Skeletal muscle tissue (tissue), 4 donors: ENCODE measurements around the gene GSTT4. TPM values are rescaled to one million over a fixed set of nuclear protein-coding genes. Genes with fewer than 3 reads are reported as not detected.

ENCODE experiments used
- H3K27ac ChIP-seq: one replicate; pipeline ENCODE4 v1.7.0; 2013; ENCODE audit warnings: mild to moderate bottlenecking, low read depth, low read length, inconsistent platforms
- H3K27me3 ChIP-seq, 3 donors: one replicate each; pipeline ENCODE4 v1.7.0; 2013; ENCODE audit warnings: low read length in 3 of 3; ENCODE audit not compliant: control insufficient read depth in 3 of 3, insufficient read depth in 3 of 3
- H3K36me3 ChIP-seq, 3 donors: one replicate each; pipeline ENCODE4 v1.7.0; 2013; ENCODE audit warnings: low read length in 3 of 3; ENCODE audit not compliant: control insufficient read depth in 3 of 3, insufficient read depth in 3 of 3
- H3K4me1 ChIP-seq, 3 donors: one replicate each; pipeline ENCODE4 v1.7.0; 2013; ENCODE audit warnings: low read length in 3 of 3, mild to moderate bottlenecking in 3 of 3; ENCODE audit not compliant: control insufficient read depth in 3 of 3, insufficient read depth in 3 of 3
- H3K4me3 ChIP-seq, 3 donors: one replicate each; pipeline ENCODE4 v1.7.0; 2013; ENCODE audit warnings: low read length in 3 of 3
- H3K9ac ChIP-seq, 3 donors: one replicate each; pipeline ENCODE4 v1.7.0; 2013; ENCODE audit warnings: low read length in 3 of 3, mild to moderate bottlenecking in 3 of 3, moderate library complexity in 2 of 3, low read depth in 1 of 3
- H3K9me3 ChIP-seq, 3 donors: one replicate each; pipeline ENCODE4 v1.7.0; 2013; ENCODE audit warnings: low read length in 3 of 3; ENCODE audit not compliant: control insufficient read depth in 3 of 3
- total RNA-seq: library from RNA; depleted of rRNA; stranded (reverse); fragments of >200 nt; gene quantifications from one replicate; pipeline ENCODE4 v1.2.3, GENCODE V29; 2014
- donor health status: Osteomylitis.

Gene GSTT4
- total RNA-seq, 1 donor from 2014 or later: not detected

GRCh38 chr22:24040946-24041345, 35.7 kb upstream of the GSTT4 start:
- Histone ChIP-seq H3K4me1 (no peaks in the 10 kb centered on the region), H3K36me3 (peaks cover 45 to 58% (median 58%) of the 10 kb centered on the region in 3 donors), H3K27ac (no peak overlapping the region), H3K4me3 (no peak overlapping the region), H3K27me3 (no peaks in the 10 kb centered on the region), H3K9me3 (no peaks in the 10 kb centered on the region), H3K9ac (no peak overlapping the region)

- H3K4me3 ChIP-seq: no peak overlapping the region
- no peaks in the 10 kb centered on the region for H3K9me3 ChIP-seq
- H3K4me1 ChIP-seq: no peaks in the 10 kb centered on the region
- no peaks in the 10 kb centered on the region for H3K27me3 ChIP-seq
- peaks cover 45 to 59% (median 53%) of the 10 kb centered on the region in 3 donors for H3K36me3 ChIP-seq
- H3K9ac ChIP-seq: no peak overlapping the region
- no peak overlapping the region for H3K27ac ChIP-seq
Measured at GRCh38 chr22:24039046-24039445, 33.8 kb upstream of the GSTT4 start.

GRCh38 chr22:24037851-24038765, 32.9 kb upstream of the GSTT4 start:
- Histone ChIP-seq H3K9ac (no peak overlapping the region), H3K27ac (no peak overlapping the region), H3K4me3 (no peak overlapping the region), H3K9me3 (no peaks in the 10 kb centered on the region), H3K27me3 (no peaks in the 10 kb centered on the region), H3K4me1 (no peaks in the 10 kb centered on the region), H3K36me3 (peaks cover 45 to 59% (median 53%) of the 10 kb centered on the region in 3 donors)

DNA sequence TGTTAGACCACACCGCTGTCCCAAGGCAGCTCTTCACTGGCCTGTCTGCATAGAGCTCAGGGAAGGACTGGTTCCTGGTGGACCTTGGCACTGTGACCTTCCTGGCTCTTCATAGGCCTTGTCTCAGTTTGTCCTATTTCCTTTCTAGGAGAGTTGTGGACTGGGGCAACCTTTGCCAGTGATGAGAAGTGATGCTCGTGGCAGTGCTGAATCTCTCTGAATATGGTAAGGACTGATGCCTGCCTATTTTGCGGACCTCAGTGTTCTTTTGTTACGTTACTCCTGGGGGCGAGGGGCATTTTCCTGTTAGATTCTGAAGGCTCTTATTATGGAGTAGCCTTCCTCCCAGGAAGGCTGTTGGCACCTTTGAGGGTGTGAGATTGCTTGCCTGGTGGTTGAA, 30.0 kb upstream of the GSTT4 start:
- no peak overlapping the region for H3K27ac ChIP-seq
- no peaks in the 10 kb centered on the region for H3K9me3 ChIP-seq
- H3K9ac ChIP-seq: no peak overlapping the region
- H3K27me3 ChIP-seq: no peaks in the 10 kb centered on the region
- H3K36me3 ChIP-seq: peaks cover 31 to 39% (median 35%) of the 10 kb centered on the region in 3 donors
- H3K4me3 ChIP-seq: no peak overlapping the region
- H3K4me1 ChIP-seq: peaks cover 0 to 8% (median 5%) of the 10 kb centered on the region in 3 donors

DNA sequence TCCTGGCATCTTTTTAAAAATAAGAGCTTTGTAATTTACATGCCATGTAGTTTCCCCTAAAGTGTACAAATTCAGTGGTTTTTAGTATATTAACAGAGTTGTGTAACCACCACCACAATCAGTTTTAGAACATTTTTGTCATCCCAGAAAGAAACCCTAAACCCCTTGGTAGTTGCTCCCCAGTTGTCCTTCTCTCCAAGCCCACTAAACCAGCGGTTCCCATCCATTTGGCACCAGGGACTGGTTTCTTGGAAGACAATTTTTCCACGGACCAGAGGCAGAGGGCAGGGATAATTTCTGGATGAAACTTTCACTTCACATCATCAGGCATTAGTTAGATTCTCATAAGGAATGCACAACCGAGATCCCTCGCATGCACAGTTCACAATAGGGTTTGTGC, 28.5 kb upstream of the GSTT4 start:
- Histone ChIP-seq H3K4me1 (peaks cover 0 to 8% (median 5%) of the 10 kb centered on the region in 3 donors), H3K9ac (no peak overlapping the region), H3K4me3 (no peak overlapping the region), H3K36me3 (peaks cover 23 to 25% (median 24%) of the 10 kb centered on the region in 3 donors), H3K9me3 (no peaks in the 10 kb centered on the region), H3K27me3 (no peaks in the 10 kb centered on the region), H3K27ac (no peak overlapping the region)

DNA sequence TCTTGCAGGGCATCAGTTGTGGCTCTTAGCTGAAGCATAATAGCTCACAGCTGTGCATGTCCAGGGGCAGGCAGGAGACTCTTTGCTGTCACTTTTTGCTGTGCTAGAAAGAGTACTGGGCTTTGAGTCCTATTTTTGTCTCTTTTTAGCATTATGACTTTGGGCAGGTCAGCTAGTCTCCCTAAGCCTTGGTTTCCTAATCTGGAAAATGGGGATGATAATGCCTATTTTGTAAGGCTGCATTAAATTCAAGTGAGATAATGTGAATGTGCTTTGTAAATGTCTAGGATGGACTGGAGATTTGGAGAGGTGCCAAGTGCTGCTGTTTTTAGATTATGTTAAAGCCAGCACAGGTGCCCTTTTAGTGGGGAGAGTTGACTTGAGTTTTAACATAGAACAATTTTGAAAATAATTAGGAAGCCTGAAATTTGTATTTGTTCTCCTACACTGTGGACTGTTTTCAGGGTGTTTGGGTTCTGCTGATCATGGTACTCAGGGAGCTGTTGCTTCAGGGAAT, 25.0 kb upstream of the GSTT4 start:
- Histone ChIP-seq H3K9me3 (no peaks in the 10 kb centered on the region), H3K4me1 (peaks cover 5 to 15% (median 10%) of the 10 kb centered on the region in 3 donors), H3K27me3 (no peaks in the 10 kb centered on the region), H3K36me3 (peaks cover 0 to 3% (median 2%) of the 10 kb centered on the region in 3 donors), H3K4me3 (no peak overlapping the region), H3K9ac (no peak overlapping the region), H3K27ac (no peak overlapping the region)

DNA sequence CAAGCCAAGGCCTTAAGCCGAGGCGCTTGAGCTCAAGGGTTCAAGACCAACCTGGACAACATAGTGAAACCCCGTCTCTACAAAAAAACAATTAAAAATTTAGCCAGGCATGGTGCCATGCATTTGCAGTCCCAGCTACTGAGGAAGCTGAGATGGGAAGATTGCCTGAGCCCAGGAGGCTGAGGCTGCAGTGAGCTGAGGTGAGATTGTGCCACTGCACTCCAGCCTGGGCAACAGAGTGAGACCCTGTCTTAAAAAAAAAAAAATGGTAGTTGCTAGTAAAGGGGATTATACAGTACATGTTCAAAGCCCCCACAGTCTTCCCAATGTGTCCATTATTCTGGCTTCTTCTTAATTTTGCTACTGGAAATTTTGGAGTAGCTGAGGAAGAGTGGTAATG, 24.1 kb upstream of the GSTT4 start:
- H3K9me3 ChIP-seq: no peaks in the 10 kb centered on the region
- H3K27me3 ChIP-seq: no peaks in the 10 kb centered on the region
- H3K4me1 ChIP-seq: peaks cover 5 to 15% (median 10%) of the 10 kb centered on the region in 3 donors
- H3K27ac ChIP-seq: no peak overlapping the region
- H3K4me3 ChIP-seq: no peak overlapping the region
- H3K36me3 ChIP-seq: peaks cover 0 to 3% (median 0%) of the 10 kb centered on the region in 3 donors
- no peak overlapping the region for H3K9ac ChIP-seq

DNA sequence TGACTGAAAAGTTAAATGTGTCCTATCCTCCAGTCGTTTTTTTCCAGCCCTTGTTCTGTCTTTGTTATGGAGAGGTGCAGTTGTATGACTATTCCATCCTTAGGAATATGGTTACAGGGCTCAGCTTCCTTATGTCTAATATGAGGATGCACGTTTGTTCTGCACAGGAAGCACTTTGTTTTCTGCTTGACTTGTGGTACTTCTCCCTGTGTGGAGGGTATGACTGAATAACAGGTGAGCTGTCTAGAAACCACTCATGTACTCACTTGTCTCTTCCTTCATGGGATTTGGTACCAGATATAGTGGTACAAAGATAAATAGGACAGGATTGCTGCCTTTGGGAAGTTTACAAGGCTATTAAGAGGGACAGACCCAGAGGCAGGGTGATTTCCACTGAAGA, 23.3 kb upstream of the GSTT4 start:
- Histone ChIP-seq H3K27ac (no peak overlapping the region), H3K4me3 (no peak overlapping the region), H3K9ac (no peak overlapping the region), H3K4me1 (peaks cover 5 to 15% (median 10%) of the 10 kb centered on the region in 3 donors), H3K27me3 (no peaks in the 10 kb centered on the region), H3K36me3 (peaks cover 0 to 3% (median 0%) of the 10 kb centered on the region in 3 donors), H3K9me3 (no peaks in the 10 kb centered on the region)

DNA sequence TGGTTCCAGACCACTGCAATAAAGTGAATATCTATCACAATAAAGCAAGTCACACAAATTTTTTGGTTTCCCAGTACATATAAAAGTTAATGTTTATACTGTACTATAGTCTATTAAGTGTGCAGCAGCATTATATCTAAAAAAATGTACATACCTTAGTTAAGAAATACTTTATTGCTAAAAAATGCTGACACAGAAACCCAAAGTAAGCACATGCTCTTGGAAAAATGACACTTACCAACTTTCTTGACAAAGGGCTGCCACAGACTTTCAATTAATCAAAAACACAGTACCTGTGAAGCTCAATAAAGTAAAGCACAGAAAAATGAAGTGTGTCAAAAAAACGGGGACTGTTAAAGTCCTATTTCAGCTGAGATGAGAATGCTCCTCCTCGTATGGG, 22.7 kb upstream of the GSTT4 start:
- no peaks in the 10 kb centered on the region for H3K9me3 ChIP-seq
- H3K4me3 ChIP-seq: no peak overlapping the region
- H3K27me3 ChIP-seq: no peaks in the 10 kb centered on the region
- no peak overlapping the region for H3K27ac ChIP-seq
- no peak overlapping the region for H3K9ac ChIP-seq
- peaks cover 5 to 15% (median 10%) of the 10 kb centered on the region in 3 donors for H3K4me1 ChIP-seq
- peaks cover 0 to 3% (median 0%) of the 10 kb centered on the region in 3 donors for H3K36me3 ChIP-seq

DNA sequence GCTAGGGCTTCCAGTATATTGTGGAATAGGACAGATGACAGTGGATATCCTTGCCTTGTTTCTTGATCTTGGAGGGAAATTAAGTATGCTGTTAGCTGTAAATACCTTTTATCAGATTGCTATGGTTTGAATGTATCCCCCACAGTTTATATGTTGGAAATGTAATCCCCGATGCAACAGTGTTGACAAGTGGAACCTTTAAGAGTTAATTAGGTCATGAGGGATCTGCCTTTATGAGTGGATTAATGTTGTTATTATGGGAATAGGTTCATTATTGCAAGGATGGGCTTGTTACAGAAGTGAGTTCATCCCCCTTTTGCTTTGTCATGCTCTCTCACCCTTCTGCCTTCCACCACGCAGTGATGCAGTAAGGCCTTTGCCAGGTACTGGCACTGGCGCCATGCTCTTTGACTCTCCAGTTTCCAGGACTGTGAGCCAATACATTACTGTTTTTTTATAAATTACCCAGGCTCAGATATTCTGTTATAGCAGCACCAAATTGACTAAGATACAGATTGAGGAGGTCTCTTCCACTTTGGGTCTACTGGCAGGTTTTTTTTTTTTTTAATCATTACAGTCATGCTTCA, 22.2 kb upstream of the GSTT4 start:
- Histone ChIP-seq H3K4me3 (peak overlapping the region in 1 of 3 donors; percentile 6), H3K9ac (no peak overlapping the region), H3K36me3 (peaks cover 0 to 3% (median 0%) of the 10 kb centered on the region in 3 donors), H3K27me3 (no peaks in the 10 kb centered on the region), H3K4me1 (peaks cover 5 to 15% (median 10%) of the 10 kb centered on the region in 3 donors), H3K27ac (peak overlapping the region; percentile 11), H3K9me3 (no peaks in the 10 kb centered on the region)
